NCI-H1417 (cell line): ENCODE measurements around the gene SPNS1.
"Not testable (repeated sequence)": the region's sequence is repeated elsewhere in the genome, so short reads cannot be mapped to it uniquely, and the experiment has no call there.

Experiments
- DNase-seq, 3 experiments: peaks; one replicate each; lab custom pipeline; 2025; lab: John Stamatoyannopoulos, UW

The SPNS1 gene

DNA sequence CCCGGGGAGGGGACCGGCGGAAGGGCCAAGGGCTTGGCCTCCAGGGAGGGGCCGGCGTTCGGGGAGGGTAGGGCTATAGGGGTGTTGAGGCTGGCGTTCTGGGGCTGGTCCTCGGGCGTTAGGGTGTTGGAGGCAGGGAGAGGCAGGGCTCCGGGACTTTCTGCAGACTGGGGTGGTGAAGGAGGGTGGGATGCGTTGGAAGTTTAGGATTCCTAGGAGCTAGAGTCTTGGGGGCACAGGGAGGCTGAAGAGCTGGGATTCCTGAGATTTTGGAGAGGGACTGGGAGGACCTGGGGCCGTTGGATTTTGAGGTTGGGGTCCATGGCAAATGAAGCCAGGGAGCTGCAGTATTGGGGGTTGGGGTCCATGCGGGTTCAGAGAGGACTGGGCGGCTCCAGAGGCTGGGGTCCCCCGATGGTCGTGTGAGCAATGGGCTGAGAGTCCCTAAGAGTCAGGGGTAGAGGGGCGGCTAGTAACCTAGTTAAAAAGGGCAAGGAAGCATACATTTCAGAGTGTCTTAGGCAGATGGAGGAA is 23.1 kb upstream of the SPNS1 start:
- DNase-seq, result no peak

DNA sequence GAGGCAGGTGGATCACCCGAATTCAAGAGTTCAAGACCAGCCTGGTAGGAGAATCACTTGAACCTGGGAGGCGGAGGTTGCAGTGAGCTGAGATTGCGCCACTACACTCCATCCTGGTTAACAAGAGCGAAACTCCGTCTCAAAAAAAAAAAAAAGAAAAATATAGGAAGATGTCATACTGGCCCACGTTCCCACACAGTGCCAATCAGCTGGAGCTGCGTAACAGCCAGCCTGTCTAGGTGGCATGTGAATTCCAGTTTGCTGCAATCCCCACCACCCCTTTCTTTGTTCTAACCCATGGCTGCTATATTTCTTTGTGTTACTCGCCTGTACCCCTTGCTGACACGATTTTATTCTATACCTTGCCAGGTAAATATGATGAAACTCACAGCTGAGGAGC is 16.4 kb upstream of the SPNS1 start:
- no peak for DNase-seq

DNA sequence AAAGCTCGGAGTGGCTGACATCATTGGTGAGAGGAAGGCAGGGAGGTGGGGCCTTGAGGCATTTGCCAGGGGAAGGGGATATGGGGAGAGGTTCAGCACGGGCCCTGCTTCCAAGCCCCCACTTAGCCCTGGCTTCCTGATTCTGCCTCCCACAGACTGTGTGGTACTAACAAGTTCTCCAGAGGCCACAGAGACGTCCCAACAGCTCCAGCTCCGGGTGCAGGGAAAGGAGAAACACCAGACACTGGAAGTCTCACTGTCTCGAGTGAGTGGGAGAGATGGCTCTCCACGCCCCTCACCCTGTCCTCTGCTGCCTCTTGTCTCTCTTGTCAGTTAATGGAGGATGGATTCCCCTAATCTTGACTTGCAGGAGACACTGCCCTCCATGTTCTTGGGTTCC is 15.7 kb upstream of the SPNS1 start:
- DNase-seq, result no peak

DNA sequence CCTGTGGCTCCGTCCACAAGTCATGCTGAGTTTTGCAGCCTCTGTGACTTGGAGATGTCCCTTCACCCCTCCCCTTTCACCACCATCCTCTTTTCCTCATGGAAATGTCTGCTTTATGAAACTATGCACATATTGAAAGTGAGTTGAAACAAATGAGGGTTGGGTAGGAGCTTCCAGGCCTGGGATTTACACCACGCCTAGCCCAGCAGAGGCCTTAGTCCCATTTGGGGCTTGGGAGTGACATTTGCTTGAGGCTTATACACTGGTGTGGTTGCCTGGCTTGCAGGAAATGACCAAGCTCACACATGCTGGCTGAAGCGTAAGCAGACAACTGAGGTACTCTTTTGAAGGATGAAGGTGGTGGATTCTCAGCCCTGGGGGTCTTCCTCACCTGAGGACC is 10.5 kb upstream of the SPNS1 start:
- no peak for DNase-seq

DNA sequence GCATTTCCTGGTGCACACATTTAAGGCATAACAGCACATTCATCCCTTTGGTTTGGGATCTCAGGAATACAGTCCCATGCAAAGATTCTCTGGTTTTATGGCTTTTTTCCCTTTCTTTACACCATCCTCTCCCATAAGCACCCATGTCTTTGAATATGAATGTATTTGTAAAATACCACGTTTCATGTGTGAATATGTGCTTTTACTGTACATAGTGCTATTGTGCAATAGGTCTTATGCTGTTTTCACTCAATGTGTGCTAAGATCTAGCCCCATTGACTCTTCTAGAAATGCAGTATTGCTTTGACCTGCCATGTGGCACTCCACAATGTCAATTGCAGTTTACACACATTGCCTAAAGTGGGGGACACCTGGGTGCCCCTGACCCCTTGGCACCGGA is 10.1 kb upstream of the SPNS1 start:
- no peak for DNase-seq

DNA sequence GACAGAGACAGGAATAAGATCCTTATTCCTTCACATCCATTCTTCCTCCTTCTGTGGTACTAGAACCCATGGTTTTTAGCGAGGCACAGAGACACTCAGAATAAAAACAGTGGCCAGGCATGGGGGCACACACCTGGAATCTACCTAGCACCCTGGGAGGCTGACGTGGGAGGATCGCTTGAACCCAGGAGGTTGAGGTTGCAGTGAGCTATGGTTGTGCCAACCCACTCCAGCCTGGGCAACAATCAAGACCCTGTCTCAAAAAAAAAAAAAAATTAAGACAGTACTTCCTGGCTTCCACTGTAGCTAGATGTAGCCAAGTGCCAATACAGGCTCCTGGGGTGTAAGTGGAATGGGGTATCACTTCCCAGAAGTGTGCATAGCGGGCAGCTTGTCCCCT is 7.4 kb upstream of the SPNS1 start:
- DNase-seq, result no peak

DNA sequence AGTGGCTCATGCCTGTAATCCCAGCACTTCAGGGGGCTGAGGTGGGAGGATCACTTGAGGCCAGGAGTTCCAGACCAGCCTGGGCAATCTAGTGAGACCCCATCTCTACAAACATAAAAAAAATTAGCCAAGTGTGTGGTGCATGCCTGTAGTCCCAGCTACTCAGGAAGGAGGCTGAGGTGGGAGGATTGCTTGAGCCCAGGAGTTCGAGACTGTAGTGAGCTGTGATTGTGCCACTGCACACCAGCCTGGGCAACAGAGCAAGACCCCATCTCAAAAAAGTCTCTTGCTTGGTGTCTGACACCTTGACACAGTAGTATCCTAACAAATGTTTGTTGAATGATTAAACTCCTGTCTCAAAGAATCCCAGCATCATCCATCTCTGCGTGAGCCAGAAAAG is 4.9 kb upstream of the SPNS1 start:
- not testable (repeated sequence) for DNase-seq

DNA sequence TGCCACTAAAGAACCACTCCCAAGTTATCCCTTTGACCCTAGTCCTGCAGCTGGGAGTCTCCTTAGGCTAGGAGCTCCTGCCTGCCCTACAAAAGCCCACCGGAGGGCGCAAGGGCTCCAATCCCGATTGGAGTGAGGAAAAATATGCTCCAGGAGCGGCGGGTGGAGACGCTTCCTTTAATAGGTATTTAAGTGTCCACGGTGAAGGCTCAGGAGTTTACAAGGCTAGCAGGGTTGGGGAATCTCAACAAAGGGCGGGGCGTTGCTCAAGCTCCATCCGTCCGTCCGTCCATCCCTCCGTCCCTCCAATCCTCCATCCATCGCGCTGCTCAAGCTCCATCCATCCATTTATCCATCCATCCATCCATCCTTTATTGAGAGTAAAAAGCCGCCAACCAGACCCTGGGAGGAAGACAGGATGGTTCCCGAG is 556 bp upstream of the SPNS1 start:
- peak; percentile 29 to 79 (median 66) for DNase-seq

DNA sequence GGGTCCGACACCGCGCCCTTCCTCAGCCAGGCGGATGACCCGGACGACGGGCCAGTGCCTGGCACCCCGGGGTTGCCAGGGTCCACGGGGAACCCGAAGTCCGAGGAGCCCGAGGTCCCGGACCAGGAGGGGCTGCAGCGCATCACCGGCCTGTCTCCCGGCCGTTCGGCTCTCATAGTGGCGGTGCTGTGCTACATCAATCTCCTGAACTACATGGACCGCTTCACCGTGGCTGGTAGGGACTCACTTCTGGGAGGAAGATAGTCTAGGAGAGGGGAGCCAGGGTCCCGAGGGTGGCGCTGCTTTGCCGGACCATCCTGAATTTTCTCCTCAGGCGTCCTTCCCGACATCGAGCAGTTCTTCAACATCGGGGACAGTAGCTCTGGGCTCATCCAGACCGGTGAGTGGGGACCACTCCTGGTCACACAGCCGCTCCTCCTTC is 601 bp downstream of the SPNS1 start:
- DNase-seq, result no peak

DNA sequence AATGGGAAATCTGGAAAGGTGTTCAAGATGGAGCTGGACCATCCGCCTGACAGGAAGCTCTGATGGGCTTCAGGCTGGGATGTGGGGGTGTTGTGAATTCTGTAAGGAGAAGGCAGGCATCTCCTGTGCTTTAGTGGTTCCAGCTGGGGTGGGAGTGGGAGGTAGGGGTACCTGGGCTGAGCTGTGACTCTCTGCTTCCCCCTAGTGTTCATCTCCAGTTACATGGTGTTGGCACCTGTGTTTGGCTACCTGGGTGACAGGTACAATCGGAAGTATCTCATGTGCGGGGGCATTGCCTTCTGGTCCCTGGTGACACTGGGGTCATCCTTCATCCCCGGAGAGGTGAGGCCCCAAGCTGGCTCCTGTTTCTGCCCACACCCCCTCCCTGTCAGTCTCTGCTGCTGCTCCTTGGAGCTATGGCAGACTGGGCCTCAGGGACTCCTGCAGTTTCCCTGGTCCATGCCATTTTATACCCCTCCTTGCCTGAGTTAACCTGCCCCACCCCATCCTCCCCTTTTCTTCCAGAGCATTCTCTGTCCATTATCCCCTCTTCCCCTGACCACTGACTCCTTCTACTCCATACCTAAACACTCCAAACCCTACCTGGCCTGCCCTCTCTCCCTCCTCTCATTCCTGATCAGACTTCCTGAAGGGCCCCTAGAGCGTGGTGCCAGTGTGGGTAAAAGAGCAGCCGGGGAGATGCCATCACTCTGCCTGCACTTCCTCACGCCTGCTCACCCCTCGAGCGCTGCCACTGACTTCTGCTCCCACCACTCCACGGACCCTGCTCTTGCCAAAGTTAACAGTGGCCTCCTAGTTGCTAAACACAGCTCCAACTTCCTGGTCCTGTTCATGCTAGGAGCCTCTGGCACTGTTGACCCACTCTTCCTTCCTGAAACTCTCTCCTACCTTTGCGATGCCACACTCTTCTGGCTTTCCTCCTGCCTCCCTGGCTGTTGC is 3.4 kb downstream of the SPNS1 start:
- DNase-seq, result peak in 1 of 3 experiments; percentile 40

DNA sequence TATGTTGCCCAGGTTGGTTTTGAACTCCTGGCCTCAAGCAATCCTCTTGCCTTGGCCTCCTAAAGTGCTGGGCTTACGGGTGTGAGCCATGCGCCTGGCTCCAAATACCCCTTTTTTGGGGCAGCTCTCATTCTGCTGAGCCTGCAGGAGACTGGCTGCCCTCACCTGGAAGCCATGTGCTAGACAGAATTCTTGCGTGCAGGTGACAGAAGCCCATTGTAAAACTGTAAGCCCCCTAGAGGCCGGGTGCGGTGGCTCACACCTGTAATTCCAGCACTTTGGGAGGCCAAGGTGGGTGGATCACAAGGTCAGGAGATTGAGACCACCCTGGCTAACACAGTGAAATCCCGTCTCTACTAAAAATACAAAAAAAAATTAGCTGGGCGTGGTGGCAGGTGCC is 5.8 kb downstream of the SPNS1 start:
- DNase-seq, result not testable (repeated sequence)

DNA sequence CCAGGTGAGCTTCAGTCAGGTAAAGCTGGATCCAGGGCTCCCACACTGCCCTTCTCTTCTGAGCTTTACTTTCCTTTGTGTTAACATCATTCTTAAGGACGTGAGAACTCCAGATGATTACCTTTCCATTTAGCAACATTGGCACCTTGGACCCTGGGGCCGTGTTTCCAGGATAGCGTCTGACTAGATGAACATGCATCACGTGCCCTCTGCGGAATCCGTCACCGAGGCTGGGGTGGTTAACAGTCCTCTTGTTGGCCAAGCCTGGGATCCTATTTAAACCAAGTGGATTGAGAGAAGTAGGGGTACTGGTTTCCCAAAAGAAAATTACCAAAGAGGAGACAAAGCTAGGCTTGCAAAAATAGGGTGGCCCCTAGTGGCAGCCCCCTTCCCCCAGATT is 6.4 kb downstream of the SPNS1 start:
- no peak for DNase-seq

DNA sequence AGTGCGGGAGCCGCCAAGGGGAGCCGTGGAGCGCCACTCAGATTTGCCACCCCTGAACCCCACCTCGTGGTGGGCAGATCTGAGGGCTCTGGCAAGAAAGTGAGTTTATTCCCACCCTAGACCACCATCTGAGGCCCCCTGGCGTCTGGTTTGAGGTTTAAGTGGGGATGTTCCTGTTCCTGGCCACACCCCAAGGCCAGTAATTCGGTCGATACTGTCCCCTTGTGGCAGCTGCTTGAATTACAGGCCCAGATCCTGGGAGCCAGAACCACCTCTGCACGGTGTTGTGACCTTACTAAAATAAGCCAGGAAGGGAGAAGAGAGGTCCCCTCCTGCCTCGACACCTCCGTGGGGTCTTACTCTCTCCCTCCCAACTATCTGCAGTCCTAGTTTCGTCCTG is 6.9 kb downstream of the SPNS1 start:
- no peak for DNase-seq

DNA sequence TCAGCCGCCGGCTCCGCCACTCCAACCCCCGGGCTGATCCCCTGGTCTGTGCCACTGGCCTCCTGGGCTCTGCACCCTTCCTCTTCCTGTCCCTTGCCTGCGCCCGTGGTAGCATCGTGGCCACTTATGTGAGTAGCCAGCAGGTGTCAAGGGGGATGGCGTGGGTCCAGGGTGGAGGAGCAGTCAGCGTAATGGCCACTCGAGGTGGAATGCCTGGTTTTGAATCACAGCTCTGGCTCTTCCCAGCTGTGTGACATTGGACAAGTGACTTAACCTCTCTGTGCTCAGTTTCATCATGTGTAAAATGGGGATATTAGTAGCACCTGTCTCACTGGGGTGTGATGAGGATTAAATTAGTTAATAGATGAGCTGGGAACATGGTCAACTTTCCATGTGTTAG is 7.8 kb downstream of the SPNS1 start:
- DNase-seq, result no peak

DNA sequence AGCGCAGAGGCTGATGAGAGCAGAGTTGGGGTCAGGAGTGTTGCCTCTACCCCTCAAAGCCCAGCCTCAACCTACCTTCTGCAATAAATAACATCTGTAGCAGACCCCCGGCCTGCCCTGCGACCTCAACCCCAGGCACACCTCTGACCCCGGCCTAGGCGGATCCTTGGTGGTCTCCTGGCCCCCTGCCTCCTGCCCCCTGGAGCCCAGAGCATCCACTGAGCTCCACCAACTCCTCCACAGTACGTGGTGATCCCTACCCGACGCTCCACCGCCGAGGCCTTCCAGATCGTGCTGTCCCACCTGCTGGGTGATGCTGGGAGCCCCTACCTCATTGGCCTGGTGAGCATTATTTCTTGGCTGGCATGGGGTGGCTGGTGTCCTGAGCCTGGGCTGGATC is 8.4 kb downstream of the SPNS1 start:
- no peak for DNase-seq

DNA sequence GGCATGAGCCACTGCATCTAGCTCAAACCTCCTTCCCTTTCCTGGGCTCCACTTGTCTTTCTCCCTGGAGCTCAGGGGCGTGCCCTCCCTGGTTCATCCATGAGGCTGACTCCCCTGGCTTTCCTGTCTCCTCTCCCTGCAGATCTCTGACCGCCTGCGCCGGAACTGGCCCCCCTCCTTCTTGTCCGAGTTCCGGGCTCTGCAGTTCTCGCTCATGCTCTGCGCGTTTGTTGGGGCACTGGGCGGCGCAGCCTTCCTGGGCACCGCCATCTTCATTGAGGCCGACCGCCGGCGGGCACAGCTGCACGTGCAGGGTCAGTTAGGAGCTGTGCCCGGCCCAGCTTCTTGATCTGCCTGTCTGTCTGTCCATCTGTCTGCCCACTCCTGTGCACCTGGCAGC is 9.1 kb downstream of the SPNS1 start:
- no peak for DNase-seq

DNA sequence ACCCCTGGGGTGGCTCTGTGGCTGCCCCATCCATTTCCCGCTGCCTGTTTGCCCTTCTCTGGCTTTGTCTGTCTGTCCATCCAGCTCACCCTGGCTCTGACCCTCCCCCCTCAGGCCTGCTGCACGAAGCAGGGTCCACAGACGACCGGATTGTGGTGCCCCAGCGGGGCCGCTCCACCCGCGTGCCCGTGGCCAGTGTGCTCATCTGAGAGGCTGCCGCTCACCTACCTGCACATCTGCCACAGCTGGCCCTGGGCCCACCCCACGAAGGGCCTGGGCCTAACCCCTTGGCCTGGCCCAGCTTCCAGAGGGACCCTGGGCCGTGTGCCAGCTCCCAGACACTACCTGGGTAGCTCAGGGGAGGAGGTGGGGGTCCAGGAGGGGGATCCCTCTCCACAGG is 9.5 kb downstream of the SPNS1 start:
- DNase-seq, result no peak

DNA sequence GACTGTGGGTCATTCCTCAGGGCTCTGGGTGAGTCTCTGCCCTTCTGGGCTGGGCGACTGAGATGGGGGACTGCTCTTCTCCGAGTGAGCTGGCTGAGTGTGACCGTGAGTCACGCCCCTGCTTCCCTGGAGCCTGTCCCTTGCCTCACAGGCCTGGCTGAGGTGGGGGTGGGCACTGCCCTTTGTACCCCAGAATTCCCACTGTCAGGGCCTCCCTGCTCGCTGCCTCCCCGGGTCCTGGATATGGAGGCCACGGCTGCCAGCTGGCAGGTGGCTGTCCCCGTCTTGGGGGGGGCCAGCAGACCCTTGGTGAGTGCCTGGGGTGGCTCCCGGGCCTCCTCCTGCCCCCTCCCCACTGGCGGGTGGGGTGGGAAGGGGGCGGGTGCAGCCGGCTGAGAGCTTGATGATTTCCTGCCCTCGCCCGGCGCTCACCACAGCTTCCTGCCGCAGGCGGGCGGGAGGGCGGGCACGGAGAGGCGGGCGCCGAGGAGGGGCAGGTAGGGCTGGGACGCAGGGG is 10.1 kb downstream of the SPNS1 start, which contains the start of gene LAT:
Gene LAT (plus strand): TSS at position 434 of the 517 bp plus-strand sequence. CDS start 366 bp downstream, outside the sequence.
- no peak for DNase-seq

DNA sequence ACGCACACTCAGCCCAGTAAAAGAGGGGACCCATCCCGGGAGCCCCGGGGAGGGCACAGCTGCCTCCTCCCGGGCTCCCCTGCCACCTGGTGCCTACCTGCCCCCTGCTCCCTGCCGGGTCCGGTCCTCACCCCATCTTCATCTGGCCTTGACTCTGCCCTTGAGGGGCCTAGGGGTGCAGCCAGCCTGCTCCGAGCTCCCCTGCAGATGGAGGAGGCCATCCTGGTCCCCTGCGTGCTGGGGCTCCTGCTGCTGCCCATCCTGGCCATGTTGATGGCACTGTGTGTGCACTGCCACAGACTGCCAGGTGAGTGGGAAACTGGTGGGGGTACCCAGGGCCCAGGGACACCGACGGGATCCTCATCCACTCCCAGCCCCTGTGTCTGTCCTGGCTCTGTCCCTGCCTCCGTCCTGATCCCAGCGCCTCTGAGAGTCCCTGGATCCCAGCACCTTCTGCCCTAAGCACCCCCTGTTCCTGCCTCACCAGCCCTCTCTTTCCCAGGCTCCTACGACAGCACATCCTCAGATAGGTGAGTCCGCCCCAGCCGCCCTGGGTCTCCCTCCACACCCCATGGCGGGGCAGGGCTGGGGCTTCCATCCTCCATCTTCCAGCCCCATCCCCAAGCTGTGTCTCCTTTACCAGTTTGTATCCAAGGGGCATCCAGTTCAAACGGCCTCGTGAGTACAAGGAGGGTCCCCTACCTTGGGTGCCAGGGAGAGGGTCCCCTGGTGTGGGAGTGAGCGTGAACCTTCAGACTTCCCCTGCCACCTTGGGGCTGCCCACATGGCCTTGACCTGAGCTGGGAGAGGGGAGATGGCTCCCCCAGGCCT is 10.8 kb downstream of the SPNS1 start:
- no peak for DNase-seq

DNA sequence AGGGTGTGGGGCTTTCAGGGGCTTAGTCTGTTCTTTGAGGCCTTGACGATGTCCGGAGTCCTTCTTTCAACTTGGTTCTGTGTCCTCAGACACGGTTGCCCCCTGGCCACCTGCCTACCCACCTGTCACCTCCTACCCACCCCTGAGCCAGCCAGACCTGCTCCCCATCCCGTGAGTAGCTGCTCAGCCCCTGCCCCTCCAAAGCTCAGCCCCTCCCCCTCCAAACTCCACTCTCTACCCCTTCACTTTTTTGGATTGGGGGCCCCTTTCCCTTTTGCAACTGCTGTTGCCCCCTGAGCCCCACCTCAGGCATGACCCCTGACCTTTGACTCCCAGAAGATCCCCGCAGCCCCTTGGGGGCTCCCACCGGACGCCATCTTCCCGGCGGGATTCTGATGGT is 11.5 kb downstream of the SPNS1 start:
- no peak for DNase-seq

DNA sequence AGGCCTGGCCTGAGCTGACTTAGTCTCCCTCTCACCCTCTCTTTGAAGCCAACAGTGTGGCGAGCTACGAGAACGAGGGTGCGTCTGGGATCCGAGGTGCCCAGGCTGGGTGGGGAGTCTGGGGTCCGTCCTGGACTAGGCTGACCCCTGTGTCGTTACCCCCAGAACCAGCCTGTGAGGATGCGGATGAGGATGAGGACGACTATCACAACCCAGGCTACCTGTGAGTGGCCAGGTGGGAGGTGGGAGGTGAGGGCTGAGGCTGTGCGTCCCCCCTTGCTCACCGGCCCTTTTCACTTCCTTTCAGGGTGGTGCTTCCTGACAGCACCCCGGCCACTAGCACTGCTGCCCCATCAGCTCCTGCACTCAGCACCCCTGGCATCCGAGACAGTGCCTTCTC is 11.9 kb downstream of the SPNS1 start:
- no peak for DNase-seq

DNA sequence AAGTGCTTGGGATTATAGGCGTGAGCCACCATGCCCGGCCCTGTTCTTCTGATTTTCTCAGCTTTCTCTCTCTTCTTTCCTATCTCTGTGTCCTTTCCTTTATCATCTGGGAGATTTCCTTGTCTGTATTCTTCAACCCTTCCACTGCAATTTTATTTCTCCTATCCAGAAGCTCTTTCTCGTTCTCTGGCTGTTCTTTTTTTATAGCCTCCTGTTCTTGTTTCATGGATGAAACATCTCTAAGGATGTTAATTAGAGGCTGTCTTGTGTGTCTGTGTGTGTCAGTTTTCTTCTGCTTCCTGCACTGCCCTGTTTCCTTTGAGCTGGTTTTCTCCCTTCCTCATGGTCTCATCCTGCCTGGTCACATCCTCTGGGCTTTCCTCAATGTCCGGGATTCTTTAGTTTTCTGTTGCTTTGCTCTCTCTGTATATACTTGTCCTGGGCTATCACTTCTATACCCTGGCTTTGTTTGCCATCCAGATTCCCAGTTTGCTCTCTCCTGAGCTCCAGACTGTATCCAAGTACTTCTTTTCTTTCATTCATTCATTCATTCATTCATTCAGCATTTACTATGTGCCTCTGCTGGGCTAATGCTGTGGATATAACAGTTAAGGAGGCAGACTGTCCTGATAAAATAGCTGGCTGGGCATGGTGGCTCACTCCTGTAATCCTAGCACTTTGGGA is 12.7 kb downstream of the SPNS1 start:
- DNase-seq, result no peak
